CD4-positive, alpha-beta T cell treated with Interleukin-2 at 100 ng/mL for 4 hours (primary cell): ENCODE results near the gene HYAL2.

ENCODE experiments used
- DNase-seq: peaks from one replicate; pipeline ENCODE4 v3.0.0-alpha.2; 2020; ENCODE audit warnings: low spot score

The HYAL2 gene

DNA sequence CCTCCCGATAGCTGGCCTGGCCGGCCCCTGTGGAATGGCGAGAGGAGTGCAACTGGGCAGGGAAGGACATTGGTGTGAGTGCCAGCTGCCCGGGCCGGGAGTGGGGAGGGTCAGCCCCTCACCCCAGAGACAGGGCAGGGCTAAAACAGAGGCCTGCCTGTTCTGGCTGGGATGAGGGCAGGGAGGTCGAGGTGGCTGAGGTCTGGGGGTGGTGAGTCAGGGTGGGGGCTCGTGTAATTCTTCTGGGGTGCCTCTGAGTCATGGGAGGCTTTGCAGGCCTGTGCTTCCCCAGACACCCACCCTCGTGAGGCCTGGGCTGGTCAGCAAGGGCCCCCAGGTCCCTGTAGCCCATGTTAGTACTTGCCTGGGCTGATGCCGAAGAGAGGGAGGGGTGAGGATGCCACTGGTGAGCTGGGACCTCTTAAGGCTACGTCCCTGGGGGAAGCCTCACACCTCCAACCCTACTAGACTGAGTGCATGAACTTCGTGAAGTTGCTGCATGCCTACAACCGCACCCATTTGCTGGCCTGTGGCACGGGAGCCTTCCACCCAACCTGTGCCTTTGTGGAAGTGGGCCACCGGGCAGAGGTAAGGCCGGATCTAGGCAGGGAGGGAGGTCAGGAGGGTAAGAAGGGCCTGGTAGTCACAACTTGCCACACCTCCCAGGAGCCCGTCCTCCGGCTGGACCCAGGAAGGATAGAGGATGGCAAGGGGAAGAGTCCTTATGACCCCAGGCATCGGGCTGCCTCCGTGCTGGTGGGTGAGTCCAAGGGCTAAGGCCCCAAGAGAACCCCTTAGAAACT lies 51.9 kb downstream of the HYAL2 start:
- no peak for DNase-seq

DNA sequence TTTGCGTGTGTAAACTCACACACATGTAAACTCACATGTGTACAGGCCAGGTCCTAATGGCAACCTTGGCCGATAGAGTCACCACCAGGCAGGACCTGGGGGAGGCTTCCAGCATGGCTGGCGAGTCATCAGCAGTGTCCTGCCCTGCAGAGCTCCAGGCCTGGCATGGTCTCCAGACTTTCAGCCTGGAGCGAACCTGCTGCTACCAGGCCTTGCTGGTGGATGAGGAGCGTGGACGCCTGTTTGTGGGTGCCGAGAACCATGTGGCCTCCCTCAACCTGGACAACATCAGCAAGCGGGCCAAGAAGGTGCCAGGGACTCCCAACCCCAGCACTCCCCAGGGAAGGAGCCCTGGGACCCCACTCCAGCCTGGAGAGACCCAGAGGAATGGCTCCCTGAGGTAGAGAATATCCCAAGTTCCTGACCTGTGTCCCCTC lies 52.5 kb downstream of the HYAL2 start:
- no peak for DNase-seq

DNA sequence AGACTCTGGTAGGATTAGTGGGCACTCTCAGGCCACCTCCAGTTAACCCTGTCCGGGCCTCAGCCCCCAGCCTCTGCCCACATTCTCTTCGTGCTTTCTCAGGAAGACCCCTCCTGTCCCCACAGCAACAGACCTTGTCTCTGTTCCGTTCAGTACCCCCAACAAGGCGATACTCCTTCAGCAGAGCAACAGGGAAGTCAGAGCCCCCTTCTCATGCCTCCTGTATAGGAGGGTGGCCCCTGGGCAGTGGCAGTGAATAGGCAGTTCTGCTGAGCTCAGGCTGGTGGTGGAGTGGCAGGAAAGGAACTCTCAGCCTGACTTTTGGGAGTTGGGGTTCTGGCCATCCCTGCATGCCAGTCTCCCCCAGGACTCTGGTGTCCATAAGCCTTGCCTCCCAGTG lies 53.1 kb downstream of the HYAL2 start:
- DNase-seq: no peak

DNA sequence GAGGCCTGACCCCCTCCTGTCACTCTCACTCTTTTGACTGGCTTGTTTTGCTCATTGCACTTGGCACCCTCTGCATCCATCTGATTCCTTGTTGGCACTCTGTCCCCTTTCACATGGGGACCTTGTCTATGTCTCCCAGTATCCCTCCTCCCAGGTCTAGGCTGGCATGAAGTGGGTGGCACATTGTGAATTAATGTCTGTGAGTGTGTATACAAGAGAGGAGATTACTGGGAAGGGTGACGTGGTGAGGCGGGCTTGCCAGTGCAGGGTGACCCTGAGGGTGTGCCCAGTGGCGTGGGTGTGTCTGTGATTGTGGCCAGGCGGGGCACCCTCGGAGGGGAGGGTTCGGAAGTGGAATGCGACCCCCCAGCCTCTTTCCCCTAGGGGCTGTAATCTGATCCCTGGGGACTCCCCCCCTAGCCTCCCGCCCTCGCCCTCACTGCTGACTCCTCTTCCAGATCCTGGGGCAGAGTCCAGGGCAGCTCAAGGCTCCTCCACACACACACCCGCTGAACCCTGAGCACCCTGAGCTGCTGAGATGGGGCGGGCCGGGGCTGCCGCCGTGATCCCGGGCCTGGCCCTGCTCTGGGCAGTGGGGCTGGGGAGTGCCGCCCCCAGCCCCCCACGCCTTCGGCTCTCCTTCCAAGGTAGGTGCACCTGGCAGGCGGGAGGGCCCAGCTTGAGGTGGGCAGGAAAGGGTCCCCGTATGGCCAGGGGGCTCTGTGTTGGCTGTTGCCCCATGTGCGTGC lies 53.7 kb downstream of the HYAL2 start, which contains the start of gene SEMA3B:
SEMA3B (plus strand) TSS at position 445 of the 749 bp plus-strand sequence; CDS start at position 539, 94 bp downstream.
- DNase-seq: no peak

DNA sequence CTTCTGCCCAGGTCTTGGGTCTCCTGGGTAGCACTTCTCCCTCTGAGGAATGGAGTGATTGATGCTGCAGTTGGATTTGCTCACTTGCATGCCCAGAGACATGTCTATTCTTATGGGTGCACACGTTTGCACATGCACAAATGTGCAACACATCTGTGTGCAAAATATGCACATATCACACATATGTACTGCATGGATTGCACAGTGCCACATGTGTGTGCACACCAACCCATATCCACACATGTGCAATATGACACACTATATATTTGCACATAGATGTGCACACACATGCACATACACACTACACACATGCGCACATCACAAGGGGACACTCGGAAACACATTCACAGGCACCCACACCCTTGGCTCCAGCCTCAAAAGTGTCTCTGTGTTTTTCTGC lies 54.3 kb downstream of the HYAL2 start:
- no peak for DNase-seq
